NCI-H2107 treated with DMSO at 0.1 percent for 48 hours (cell line): ENCODE results near the gene TMA7.
"Not testable (repeated sequence)": the region's sequence is repeated elsewhere in the genome, so short reads cannot be mapped to it uniquely, and the experiment has no call there.

Experiments used
- DNase-seq: peaks from one replicate; lab custom pipeline; 2025; ENCODE audit not compliant: unreplicated experiment; lab: John Stamatoyannopoulos, UW

TMA7 gene

DNA sequence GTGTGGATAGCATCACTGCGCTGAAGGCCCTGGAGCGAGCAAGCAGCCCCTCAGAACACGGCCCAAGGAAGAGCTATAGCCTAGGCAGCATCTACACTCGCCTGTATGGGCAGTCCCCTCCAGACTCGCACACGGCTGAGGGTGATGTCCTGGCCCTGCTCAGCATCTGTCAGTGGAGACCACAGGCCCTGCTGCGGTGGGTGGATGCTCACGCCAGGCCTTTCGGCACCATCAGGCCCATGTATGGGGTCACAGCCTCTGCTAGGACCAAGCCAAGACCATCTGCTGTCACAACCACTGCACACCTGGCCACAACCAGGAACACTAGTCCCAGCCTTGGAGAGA is 27.0 kb downstream of the TMA7 start:
- DNase-seq: no peak

DNA sequence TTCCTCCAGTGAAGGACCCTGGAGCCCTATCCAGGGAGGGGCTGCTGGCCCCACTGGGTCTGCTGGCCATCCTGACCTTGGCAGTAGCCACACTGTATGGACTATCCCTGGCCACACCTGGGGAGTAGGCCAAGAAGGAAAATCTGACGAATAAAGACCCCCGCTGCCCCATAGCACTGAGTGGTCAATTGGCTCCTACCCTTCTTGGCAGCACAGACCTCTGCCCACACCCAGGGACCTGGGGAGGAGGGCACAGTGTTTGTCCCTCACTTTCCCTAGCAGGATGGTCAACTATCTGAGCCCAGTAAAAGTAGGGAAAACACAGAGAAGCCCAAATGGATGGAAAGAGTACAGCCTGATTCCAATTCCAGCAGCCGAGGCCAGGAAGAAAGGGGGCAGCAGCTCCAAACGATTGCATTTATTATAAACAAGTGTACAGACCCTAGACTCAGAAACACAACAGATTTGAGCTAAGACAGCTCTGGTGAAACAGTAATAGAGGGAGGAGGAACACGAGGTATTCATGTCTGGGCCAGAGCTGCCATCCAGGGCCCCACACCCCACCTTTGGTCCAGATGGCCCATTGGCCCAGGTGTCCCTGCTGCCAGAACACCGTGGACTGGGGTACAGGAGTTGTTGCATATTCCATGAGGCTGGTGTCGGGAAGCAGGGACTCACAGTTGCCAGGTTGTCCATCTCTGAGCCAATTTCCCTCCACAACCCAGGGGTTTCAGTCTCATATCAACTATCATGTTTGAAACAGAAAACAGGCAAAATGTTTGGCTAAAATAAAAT is 27.6 kb downstream of the TMA7 start:
- no peak for DNase-seq

DNA sequence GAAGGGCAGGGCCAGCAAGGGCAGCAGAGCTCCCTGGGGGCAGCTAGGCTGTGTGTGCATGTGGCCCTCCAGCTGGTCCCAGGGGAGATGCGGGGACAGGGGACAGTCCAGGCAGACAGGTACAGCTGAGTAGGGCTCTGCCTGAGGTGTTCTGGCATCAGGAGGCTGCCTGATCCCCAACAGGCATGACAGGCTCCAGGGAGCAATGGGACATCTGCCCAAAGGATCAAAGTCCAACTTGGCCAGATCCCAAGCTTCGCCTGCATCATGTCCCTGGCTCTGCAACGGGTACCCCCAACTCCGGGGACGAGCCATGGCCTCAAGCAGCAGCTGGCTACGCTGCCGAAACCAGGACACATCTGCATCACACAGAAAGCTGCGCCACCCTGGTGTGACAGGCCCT is 28.3 kb downstream of the TMA7 start:
- DNase-seq: no peak

DNA sequence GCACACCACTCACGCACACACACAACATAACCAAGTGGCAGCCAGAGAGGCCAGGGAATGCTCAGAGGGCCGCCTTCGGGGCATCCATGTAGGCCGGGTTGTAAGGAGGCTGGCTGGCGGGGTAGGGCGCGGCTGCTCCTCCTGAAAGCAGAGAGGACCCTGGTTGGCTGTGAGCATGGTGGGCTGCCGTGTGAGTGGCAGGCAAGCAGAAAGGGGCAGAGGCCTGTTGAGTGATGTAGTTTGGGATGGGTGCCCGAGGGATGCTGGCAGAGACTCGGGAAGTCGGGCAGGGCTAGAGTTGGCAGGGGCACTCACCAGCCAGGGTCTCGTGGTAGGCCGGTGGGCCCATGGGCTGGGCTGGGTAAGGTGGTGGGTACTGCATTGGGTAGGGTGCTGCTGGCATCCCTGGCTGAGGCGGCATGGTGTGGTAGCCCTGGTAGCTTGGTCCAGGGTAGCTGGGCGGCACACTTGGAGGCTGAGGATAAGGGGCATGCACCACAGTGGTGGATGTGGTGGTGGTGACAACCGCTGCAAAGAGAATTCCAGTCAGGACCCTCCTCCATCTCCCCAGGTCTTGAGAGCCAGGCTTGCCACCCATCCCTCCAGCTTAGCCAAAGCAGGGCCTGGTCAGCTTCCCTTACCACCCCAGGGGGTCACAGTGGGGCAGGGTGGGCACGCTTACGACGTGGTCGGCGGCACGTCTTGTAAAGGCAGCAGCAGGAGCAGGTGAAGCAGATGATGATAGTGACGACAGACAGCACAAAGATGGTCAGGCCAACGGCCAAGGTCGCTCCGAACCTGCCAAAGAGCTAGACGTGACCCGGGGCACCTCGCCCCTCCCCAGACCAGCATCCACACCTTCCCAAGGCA is 29.2 kb downstream of the TMA7 start:
- DNase-seq: no peak

- DNase-seq: no peak
Observed at GRCh38 chr3:48470286-48470685, 30.2 kb downstream of the TMA7 start.

DNA sequence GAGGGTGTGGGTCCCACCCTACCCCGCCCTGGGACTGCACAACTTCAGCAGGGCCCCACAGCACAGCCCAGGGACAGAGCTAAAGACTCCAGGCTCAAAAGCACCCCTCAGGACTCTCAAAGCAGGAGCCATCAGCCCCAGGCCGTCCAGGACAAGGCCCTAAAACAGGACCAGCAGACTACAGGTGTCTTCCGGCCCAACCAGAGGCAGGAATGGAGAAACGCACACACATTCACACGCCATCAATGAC is 32.5 kb downstream of the TMA7 start:
- no peak for DNase-seq

- DNase-seq: peak; percentile 46
Observed at GRCh38 chr3:48472923-48473616, 33.0 kb downstream of the TMA7 start.

GRCh38 chr3:48473617-48473952 is 33.5 kb downstream of the TMA7 start:
- DNase-seq: no peak

GRCh38 chr3:48474031-48474430 is 34.0 kb downstream of the TMA7 start:
- not testable (repeated sequence) for DNase-seq

DNA sequence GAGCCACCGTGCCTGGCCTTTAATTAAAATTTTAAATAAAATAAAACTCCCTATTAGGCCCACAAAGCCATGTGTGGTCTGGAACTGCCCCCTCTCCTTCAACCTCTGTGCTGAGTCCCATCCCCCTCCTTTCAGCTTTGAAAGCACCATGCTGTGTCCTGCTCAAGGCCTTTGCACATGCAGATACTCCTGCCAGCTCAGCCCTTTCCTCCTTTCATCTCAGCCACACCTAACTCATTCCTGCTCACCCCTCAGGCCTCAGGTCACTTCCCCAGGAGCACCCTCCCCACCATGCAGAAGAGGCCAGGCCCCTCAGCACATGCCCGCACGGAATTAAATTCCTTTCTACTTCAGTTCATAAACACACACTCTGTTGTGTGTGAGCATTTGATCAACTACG is 34.6 kb downstream of the TMA7 start:
- DNase-seq: no peak

GRCh38 chr3:48475188-48475587 is 35.1 kb downstream of the TMA7 start:
- DNase-seq: no peak

- no peak for DNase-seq
Observed at GRCh38 chr3:48476426-48477053, 36.5 kb downstream of the TMA7 start.

DNA sequence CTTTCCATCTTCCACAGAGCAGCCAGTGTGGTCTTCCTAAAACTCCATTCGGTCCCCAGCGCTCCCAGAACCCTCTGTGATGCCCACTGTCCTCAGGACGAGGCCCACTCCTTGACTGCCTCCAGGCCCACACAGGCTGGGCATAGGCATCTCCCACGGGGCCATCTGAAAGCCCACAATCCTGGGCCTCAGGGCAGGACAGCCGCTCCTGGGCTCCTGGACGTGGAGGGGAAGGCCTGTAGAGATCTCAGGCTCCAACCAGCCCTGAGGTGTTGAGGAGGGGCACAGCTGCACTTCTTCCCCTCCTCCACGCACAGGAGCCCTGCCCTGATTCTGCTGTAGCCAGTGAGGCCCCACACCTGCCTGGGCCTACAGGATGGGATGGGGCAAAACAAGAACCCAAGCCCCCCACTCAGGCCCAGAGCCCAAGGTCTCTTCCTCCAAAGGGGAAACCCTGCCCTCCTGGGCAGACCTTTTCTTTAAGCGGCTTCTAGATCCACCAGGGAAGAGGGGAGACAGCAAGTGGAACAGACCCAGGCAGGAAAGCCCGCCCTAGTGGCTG is 38.0 kb downstream of the TMA7 start:
- no peak for DNase-seq

DNA sequence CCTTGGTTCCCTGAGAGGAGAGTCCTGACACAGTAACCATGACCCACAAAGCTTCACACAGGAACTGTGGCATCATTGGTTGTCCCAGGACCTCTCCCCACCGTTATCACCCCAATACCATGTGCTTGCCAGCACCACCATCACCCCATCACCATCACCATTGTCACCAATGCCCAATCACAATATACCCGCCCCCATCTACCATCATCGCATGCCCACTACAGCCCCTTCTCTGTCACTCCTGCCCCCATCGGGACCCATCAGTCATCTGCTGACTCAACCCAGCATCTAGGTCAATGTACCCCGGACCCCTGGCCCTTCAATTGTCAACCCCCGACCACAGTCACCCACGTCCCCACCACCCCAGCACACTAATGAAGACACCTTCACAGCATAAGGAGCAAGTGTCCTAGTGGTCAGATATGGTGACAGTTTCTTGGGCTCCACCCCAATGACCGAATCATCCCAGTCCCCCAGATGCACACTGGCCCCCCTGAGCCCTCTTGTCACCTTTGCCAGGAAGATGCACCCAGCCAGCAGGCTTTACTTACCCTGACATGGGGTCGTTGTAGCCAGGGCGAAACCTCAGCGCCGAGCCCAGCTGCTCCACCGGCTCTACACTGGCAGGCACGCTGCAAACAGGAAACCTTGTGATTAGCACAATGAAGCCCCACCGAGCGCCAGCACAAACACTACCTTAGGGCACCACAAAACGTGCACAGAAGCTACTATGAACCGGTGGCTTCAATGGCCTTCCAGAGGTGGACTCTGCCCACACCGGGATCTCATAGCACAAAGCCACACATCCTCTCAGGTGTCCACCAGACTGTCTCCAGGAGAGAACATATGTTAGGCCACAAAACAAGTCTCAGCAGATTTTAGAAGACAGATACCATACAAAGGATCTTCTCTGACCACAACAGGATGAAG is 38.8 kb downstream of the TMA7 start:
- DNase-seq: no peak

GRCh38 chr3:48480891-48481290 is 40.8 kb downstream of the TMA7 start:
- DNase-seq: not testable (repeated sequence)

- not testable (repeated sequence) for DNase-seq
Observed at GRCh38 chr3:48482822-48483221, 42.8 kb downstream of the TMA7 start.

GRCh38 chr3:48486952-48487351 is 46.9 kb downstream of the TMA7 start:
- DNase-seq: no peak

- no peak for DNase-seq
Observed at GRCh38 chr3:48492461-48493202, 52.6 kb downstream of the TMA7 start.

DNA sequence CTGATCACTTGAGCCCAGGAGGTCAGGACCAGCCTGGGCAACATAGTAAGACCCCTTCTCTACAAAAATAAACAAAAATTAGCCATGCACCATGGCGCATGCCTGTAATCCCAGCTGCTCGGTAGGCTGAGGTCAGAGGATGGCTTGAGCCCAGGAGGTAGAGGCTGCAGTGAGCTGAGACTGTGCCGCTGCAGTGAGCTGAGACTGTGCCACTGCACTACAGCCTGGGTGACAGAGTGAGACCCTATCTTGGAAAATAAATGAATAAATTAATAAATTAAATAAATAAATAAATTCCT is 53.1 kb downstream of the TMA7 start:
- no peak for DNase-seq
